ACHN (cell line): ENCODE results near the gene UPF2.
"Not testable (repeated sequence)": the region's sequence is repeated elsewhere in the genome, so short reads cannot be mapped to it uniquely, and the experiment has no call there.

Experiments used
- DNase-seq: peaks from one replicate; pipeline ENCODE4 v3.0.0-alpha.2; 2015
- in situ Hi-C: cut with HindIII; loops from 2 replicates; pipeline ENCODE4 v1.10.0; 2017; ENCODE audit warnings: low sequenced_read_pairs, low pct_ligation_motif_present, low pct_unique_long_range_greater_than_20kb

UPF2 gene

DNA sequence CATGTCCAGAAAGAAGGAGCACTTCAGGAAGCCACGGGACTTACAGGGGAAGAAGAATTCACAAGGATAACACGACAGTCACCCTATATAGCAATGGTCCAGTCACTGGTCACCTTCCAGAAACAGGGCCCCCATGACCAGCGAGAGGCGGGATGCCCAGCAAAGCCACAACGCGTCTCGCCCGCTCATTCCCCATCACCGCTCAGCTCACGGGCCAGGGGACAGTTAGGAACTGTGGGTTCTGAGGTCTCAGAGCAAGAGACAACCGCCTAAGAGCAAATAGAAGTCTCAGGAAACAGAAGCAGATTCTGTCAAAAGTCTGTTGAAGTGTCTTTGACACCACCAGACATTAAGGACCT, 147.5 kb downstream of the UPF2 start:
- in situ Hi-C loops: no loop called here
- DNase-seq: no peak

DNA sequence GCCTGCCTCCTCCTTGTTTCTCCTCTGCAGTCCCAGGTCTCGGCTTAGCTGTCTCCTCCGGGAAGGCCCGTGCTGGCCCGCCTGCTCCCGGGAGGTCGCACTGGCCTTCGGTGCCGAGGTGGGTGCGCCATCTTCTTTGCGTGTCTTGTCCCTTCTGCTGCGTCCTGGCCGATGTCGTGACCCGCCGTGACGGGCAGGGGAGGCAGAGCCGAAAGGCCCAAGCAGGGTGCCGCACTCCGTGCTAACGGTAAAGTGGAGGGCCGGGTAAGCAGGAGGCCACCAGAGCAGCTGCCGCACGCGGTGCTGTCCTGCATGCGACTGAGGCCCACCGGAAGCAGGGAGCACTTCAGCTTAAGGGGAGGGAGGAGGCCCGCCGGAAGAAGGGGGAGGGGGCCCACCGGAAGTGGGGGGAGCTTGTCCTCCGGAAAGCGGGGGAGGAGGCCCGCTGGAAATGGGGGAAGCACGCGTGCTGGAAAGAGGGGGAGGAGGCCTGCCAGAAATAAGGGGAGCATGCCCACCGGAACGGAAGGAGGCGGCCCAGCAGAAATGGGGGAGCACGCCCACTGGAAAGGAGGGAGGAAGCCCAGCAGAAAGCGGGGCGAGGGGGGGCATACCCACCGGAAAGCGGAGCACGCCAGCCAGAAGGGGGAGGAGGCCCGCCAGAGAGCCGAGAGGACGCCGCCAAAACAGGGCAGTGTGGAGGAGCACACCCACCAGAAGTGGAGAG, 148.1 kb downstream of the UPF2 start:
- in situ Hi-C loops: no loop called here
- DNase-seq: no peak

DNA sequence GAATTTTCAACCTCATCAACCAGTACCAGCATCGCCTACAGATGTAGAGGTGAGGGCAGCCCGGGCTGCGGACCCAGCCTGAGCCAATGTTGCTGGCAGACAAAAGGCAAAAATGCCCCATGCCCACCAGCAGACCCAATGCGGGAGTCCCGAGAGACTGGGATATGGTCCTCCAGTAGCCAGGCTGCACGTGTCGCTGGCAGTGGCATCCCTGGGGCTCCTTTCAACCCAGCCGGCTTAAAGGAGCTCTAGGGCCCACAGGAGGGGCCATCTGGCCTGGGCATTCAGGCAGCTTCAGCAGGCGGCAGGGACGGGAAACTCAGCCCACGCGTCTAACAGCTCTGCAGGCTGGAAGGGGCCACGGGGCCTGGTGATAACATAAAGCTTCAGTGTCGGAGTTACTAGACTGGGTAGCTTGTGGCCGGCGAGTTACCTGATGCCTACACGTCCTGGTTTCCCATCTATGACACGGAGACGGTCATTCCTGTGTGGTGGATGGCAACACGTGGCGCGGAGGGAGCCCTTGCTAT, 148.8 kb downstream of the UPF2 start:
- DNase-seq: no peak
- in situ Hi-C loops: no loop called here

DNA sequence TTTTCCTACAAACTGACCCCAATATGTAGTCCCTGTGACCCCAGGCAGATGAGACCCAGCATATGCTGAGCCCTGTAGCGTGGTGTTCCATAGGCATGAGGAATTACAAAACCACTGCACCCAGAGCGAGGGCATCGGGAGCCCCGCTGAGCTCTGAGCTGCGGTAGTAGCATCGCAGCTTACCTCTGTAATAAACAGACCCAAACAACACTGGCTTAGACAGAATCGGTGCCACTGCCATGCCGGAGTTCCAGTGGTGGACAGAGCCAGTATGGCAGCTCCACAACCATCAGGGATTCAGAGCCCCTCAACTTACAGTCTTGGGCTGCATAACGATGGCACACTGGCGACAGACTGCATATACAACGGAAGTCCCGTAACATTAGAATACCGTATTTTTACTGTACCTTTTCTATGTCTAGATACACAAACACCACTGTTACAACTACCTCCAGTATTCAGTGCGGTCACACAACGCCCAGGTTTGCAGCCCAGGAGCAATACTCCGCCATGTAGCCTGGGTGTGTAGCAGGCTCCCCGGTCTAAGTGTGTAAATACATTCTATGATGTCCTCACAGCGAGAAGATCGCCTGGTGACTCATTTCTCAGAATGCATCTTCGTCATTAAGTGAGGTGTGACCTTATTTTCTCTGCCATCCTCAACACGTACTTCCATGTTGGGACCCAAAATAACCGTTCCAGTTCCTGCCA, 150.7 kb downstream of the UPF2 start:
- no peak for DNase-seq
- in situ Hi-C loops: no loop called here

DNA sequence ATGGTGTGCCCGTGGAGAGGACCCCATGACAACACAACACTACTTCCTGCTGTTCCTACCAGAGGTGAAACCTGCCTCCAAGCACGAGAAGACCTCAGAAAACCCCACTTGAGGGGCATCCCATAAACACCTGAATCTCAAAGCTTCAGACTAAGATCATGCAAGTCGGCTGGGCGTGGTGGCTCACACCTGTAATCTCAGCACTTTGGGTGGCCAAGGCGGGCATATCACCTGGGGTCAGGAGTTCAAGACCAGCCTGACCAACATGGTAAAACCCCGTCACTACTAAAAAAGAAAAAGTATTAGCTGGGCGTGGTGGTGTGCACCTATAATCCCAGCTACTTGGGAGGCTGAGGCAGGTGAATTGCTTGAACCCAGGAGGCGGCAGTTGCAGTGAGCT, 153.3 kb downstream of the UPF2 start:
- in situ Hi-C loops, DNase-seq: not testable (repeated sequence)

DNA sequence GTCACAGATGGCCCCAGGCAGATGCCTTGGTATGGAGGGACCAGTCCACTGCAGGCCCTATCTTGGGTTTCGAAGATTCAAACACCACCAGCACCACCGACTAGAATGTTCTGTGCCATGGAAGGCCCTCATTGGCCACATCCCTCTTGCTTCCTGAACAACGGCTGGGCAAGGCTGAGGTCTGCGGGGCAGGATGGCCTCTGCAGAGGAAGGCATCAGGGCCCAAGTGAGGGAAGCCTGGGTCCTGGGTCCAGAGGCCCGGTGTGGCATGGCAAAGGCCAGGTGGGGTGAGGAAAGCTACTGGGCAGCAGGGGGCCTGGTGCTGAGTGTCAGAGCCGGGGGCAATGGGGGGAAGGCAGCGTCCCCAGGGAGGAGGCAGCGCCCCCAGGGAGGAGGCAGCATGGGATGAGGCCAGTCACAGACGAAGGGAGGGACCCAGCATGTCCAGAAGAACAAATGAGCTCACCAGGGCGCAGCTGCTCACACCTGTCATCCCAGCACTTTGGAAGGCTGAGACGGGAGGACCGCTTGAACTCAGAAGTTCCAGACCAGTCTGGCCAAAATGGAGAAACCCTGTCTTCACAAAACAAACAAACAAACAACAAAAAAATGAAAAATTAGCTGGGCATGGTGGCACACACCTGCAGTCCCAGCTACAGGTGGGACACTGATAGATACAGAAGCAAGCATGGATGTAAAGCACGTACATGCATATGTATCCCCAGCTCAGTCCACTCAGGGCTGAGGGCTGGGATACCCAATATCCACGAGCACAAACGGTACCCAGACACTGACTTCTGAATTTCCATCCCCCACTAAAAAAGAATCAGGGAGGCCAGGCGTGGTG, 155.0 kb downstream of the UPF2 start:
- in situ Hi-C loops: no loop called here
- no peak for DNase-seq

DNA sequence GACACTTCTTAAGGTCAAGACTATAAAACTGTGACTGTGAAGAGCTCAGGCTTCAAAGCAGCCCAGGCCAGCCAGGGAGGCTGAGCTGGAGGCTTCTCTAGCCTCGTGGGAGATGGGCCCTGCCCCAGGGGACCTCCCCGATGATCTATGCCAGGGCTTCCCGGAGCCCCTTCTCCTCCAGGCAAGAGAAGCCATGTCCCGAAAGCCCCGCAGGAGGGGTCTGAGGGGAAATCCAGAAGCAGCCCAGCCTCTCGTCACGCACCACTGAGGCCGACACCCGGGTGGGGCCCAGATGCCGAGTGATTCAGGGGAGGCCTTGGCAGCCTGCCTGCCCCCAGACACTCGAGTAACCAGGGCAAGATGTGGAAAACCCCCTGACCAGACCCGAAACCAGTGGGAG, 155.8 kb downstream of the UPF2 start:
- DNase-seq: peak; percentile 33
- in situ Hi-C loops: no loop called here

DNA sequence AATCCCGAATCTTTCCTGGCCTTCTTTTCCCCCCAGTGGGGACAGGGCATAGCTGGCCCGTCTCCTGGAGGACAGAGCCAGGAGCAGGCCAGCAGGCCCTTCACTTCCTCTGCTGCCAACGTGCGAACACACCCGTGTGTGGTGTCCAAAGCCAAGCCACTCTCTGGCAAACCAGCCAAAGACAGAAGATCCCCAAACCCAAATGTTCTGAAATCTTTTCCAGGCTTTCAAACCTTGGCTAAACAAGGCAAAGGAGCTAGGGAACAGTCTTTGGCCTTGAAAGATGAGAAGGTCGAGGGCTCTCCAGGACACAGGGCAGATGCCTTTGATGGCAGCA, 156.5 kb downstream of the UPF2 start:
- no peak for DNase-seq
- in situ Hi-C loops: no loop called here

DNA sequence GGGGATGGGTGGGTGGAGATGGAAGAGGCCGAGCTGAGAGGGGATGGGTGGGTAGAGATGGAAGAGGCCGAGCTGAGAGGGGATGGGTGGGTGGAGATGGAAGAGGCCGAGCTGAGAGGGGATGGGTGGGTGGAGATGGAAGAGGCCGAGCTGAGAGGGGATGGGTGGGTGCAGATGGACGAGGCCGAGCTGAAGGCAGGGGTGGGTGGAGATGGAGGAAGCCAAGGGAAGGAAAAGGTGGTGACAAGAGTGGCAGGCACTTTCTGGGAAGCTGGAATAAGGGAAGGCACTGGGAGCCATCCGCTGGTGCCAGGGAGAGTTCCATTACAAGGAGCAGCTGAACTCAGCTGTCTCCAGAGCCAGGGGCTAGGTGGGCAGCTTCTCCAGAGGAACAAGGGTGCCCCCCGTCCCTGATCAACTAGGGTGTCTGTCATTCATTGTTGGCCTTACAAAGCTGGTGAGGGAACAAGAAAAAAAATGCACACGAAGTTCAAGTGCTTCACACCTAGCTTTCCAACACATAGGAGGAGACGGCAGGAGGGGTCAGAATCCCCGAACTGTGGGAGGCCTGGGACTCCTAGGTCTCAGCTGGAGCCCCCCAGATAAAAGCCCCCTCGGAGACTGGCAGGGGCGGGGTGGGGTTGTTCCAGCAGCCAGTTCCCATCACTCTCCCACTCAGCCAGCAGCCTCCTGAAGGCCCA, 157.0 kb downstream of the UPF2 start:
- DNase-seq: no peak
- in situ Hi-C loops: no loop called here

DNA sequence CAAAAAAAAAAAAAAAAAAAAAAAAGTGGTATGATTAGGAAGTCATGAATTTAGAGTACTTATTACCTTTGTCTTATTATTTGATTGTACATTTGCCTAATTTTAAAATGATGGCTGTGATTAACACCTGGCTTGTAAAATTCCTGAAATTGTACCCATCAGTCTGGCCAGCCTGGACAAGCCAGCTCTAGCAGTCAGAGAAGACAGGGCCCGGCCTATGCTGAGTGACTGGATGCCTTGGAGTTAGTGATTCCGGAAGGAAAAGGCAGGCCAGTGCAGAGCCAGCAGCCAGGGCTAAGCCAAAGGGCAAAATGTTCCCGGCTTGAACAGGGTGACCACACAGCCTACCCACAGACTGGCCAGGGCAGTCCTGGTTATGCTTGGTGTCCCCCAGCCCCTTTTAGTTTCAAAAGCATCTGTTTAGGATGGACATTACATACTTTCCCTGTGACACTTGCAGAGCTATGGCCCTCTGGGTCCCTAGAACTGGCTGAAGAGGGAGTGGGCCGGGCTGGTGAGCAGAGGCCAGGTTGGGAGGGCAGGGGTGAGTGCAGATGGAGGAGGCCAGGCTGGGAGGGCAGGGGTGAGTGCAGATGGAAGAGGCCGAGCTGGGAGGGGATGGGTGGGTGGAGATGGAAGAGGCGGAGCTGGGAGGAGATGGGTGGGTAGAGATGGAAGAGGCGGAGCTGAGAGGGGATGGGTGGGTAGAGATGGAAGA, 157.7 kb downstream of the UPF2 start:
- in situ Hi-C loops: no loop called here
- no peak for DNase-seq

DNA sequence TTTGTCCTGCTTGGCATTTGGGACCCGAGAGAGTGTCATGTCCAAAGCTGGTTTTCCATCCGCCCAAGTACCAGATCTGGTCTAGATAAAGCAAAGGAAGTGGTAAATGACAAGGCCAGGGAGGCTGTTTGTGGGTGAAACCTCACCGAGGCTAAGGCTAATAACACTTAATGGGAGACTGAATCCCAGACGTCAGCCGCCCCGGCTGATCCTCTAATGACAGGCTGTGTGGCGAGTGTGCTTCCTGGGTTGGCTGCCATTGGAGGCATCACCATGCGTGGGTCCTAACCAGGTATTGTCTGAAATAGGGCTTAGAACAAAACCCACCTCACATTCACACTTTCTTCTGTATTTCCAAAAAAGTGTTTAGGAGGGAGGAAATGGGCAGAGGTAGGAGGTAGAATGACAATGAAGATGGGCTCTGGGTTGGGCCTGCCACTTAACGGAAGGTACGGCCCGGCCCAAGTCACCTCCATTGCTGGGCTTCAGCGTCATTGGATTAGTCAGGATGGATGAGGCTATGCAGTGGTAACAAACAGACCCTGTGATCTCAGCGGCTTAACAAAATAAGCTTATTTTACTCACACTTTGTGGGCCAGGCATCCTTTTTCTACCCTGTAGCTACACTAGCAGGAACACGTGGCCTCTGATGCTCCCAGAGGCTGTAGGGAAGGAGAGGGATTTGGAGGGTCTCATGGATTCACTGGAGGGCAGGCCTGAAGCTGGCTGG, 159.8 kb downstream of the UPF2 start:
- in situ Hi-C loops: no loop called here
- DNase-seq: no peak

DNA sequence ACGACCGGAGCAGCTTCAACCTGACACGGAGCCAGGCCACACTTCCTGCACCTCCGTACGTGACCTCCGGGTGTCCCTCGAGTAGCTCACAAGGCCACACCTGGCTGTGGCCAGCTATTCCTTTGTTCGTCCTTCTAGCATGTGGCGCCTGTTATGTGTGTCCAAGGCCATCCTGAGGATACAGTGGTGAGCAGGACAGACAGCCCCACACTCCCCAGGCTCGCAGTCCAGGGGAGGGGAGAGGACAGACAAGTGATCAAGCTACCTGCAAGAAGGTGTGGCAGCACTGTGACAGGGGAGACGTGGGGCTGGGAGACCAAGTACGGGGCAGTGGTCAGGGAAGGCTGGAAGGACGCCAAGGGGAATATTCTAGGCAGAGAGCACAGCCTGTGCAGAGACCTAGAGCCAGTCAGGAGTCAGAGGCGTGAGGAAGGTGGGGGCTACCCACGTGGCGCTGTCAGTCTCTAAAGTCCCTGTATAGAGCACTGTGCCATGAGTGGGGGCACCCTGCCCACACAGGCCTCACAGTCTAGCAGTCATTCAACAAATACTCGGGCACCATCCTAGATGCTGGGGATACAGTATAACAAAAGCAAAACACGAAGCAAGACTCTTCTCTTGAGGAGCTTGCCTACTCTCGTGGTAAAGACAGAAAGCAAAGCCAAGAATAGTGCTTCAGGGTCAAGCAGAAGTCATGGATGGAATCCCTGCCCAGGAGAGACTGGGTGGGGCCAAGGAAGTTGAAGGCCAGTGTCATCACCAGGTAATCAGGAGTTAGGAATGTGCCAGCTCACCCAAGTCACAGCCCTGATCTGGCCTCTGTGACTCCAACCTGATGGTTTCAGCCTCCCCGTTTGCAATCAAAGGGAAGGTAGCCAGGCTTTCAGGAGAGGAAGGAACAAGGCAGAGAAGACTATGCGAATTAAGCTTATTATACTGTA, 160.9 kb downstream of the UPF2 start:
- peak; percentile 47 for DNase-seq
- in situ Hi-C loops: no loop called here

DNA sequence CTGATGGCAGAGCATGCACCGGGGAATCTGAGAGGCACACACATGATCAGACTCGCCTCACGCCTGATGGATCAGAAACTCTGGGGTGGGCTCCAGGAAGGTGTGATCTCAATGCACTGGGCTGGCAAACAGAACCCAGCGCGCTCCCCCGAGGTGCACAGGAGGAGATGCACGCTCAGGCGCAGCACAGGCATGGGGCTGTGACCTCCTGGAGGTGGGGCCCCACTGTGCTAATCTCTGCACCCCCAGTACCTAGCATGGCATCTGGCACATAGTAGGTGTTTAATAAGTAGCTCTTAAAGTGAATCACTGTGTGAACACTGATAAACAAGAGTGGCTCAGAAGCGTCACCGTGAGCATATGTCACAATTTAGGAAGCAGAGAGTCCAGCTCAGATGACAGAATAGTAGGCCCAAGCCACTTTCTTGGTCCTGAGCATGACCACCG, 161.6 kb downstream of the UPF2 start:
- in situ Hi-C loops: no loop called here
- DNase-seq: no peak

DNA sequence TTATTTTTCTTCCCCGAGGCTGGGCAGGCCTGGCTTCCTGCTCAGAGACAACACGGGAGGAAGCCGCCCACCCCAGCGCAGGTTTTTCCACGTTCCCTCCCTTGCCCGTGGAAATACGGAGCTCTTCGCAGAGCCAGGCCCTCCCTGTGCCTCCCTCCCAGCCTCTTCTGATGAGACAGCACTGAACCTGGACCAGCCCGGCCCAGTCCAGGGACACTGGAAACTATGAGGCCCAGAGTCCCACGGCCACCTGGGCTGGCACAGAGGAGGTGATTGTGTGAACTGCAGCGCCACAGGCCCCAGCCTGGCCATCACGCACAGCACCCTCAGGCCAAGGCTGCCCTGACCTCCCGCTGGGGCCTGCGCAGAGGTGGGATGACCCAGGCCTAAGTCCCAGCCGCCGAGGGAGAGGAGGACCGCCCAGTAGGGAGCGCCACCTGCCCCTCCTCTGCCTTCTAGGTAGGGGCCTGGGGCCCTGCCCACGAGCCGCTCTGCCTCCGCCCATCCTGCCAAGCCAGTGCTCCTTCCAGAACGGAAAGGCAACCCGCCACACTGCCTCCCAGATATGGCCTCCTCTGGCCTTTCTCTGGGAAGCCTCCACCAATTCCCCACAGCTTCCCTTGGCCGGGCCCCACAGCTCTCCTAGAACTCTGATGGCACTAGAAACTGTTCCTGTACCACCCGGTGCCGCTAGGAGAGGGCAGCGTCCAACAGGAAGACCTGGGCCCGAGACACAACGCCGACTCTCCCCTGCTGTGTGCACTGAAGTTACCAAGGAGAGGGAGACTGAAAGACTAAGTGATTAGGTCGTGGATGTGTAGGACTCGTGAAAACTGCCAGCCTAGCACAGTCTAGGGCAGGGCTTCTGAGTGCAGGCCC, 162.2 kb downstream of the UPF2 start:
- DNase-seq: no peak

DNA sequence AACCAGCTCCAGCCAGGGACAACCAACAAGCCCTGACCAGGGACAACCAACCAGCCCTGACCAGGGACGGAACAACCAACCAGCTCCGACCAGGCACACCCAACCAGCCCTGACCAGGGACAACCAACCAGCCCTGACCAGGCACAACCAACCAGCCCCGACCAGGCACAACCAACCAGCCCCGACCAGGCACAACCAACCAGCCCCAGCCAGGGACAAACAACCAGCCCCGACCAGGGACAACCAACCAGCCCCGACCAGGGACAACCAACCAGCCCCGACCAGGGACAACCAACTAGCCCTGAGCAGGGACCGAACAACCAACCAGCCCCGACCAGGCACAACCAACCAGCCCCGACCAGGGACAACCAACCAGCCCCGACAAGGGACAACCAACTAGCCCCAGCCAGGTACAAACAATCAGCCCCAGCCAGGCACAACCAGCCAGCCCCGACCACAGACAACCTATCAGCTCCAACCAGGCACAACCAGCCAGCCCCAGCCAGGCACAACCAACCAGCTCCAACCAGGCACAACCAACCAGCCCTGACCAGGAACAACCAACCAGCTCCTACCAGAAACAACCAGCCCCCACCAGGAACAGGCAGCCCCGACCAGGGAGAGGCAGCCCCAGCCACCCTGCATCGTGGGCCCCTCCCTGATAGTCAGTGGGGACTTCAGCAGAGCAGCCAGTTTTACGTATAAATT, 163.1 kb downstream of the UPF2 start:
- in situ Hi-C loops: no loop called here
- DNase-seq: no peak

More for the DNA sequence above, 162.2 kb downstream of the UPF2 start:
- in situ Hi-C loops: no loop called here
